LNCAP (cell line): ENCODE results near the gene OLFML2A.
A peak's percentile ranks its signal among the peaks of the same experiment; 100 is the strongest.

Experiments
- CTCF ChIP-seq: fragments of 450-650 bp; IDR thresholded peaks from 2 replicates; pipeline ENCODE4 v1.5.1; 2017; ENCODE audit warnings: mild to moderate bottlenecking

OLFML2A gene

DNA sequence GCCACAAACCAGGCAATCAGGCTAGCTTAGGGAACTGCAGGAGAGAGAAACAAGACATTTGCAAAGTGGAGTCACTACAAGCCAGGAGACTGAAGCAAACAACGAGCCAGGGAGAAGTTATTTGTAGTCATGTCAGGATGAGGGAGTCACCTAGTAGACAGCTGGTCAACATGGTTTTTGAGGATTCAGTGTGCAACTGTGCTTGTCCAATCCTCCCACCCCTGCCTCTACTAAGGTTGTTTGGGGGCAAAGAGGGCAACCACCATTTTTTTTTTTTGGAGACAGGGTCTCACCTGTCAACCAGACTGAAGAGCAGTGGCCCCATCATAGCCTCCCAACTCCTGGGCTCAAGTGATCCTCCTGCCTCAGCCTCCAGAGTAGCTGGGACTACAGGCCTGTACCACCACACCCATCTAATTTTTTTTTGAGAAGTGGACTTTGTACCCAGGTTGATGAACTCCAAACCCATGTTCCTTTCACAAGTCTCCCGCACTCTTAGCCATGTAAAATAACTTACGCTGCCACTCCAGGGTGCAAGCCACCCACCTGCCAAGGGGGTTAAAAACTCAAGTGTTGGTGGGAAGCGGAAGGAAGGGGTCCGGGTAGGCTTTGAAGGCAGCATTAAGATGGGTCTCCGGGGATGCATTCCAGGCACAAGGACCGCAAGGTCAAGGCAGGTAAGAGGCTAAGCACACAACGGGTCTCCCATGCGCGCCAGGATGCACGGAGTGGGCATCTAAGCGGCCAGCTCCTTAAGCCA, 83.8 kb downstream of the OLFML2A start:
- TF ChIP-seq CTCF: no peak

GRCh38 chr9:124861342-124862229, 84.7 kb downstream of the OLFML2A start, which contains the start of the genes ARPC5L and RPL35:
ARPC5L (plus strand) TSS chr9:124862130; CDS start chr9:124869291, 7,161 bp downstream.
RPL35 (minus strand) TSS chr9:124861957; CDS start chr9:124861912, 45 bp downstream.
- peak; percentile 41; the same call in 1 of the 2 replicates for TF ChIP-seq CTCF

- TF ChIP-seq CTCF: no peak
These were observed 86.5 kb downstream of the OLFML2A start for GRCh38 chr9:124863371-124863871.
